GM23338 (cell line): ENCODE measurements around the gene NEMP1. TPM values are rescaled to one million over a fixed set of nuclear protein-coding genes. Genes with fewer than 3 reads are reported as not detected.

Source experiments
- ATAC-seq: fragments of 200-7000 bp; cut with Tn5 transposase; 3 replicates; pipeline ENCODE4 v1.9.1; 2020
- DNase-seq: peaks from one replicate; pipeline ENCODE4 v3.0.0-alpha.2; 2015; ENCODE audit warnings: low spot score
- H2AFZ ChIP-seq: fragments of 200-600 bp; sonication (generic); 2 replicates; pipeline ENCODE4 v1.8.0; 2016; ENCODE audit warnings: antibody characterized with exemption, mild to moderate bottlenecking, moderate library complexity
- H3F3A ChIP-seq: fragments of 200-600 bp; sonication (generic); replicated peaks from 2 replicates; pipeline ENCODE4 v1.8.0; 2017; ENCODE audit warnings: antibody characterized with exemption, mixed run types, low read depth
- H3K27ac ChIP-seq: fragments of 200-600 bp; sonication (generic); 2 replicates; pipeline ENCODE4 v1.6.1; 2016; ENCODE audit warnings: low read depth
- H3K27me3 ChIP-seq: fragments of 200-600 bp; sonication (generic); 2 replicates; pipeline ENCODE4 v1.8.0; 2016; ENCODE audit warnings: mild to moderate bottlenecking, mixed run types, moderate library complexity; ENCODE audit not compliant: insufficient read depth
- H3K36me3 ChIP-seq: fragments of 200-600 bp; sonication (generic); 2 replicates; pipeline ENCODE4 v1.8.0; 2016; ENCODE audit warnings: mild to moderate bottlenecking; ENCODE audit not compliant: insufficient read depth
- H3K4me1 ChIP-seq: fragments of 200-600 bp; sonication (generic); 2 replicates; pipeline ENCODE4 v1.8.0; 2016; ENCODE audit warnings: mild to moderate bottlenecking, moderate library complexity; ENCODE audit not compliant: insufficient read depth
- H3K4me2 ChIP-seq: fragments of 200-600 bp; sonication (generic); 2 replicates; pipeline ENCODE4 v1.7.1; 2017; ENCODE audit warnings: mixed run types
- H3K4me3 ChIP-seq: fragments of 200-600 bp; sonication (generic); 2 replicates; pipeline ENCODE4 v1.6.1; 2016; ENCODE audit warnings: mixed run types
- H3K79me2 ChIP-seq: fragments of 200-600 bp; sonication (generic); replicated peaks from 2 replicates; pipeline ENCODE4 v1.8.0; 2017; ENCODE audit warnings: mild to moderate bottlenecking; ENCODE audit not compliant: insufficient read depth
- H3K9me2 ChIP-seq: fragments of 200-600 bp; sonication (generic); 2 replicates; pipeline ENCODE4 v1.8.0; 2017; ENCODE audit not compliant: insufficient read depth
- H4K20me1 ChIP-seq: fragments of 200-600 bp; sonication (generic); replicated peaks from 2 replicates; pipeline ENCODE4 v1.8.0; 2017; ENCODE audit warnings: mild to moderate bottlenecking; ENCODE audit not compliant: insufficient read depth
- H3K27ac Mint-ChIP-seq: 2 replicates; pipeline ENCODE4 v1.8.0; 2020; ENCODE audit warnings: inconsistent platforms, mild to moderate bottlenecking, moderate library complexity, mixed read lengths
- H3K27me3 Mint-ChIP-seq: 3 replicates; pipeline ENCODE4 v1.8.0; 2022; ENCODE audit warnings: low read depth, mild to moderate bottlenecking, moderate library complexity, mixed read lengths, inconsistent platforms; ENCODE audit not compliant: insufficient read depth, poor library complexity
- H3K36me3 Mint-ChIP-seq: 3 replicates; pipeline ENCODE4 v1.8.0; 2021; ENCODE audit warnings: low read depth, mild to moderate bottlenecking, inconsistent platforms, moderate library complexity, mixed read lengths
- H3K4me1 Mint-ChIP-seq: 3 replicates; pipeline ENCODE4 v1.8.0; 2020; ENCODE audit warnings: mild to moderate bottlenecking, inconsistent platforms, mixed read lengths
- H3K4me3 Mint-ChIP-seq: 3 replicates; pipeline ENCODE4 v1.8.0; 2021; ENCODE audit warnings: moderate library complexity, mild to moderate bottlenecking, inconsistent platforms, mixed read lengths
- H3K9me3 Mint-ChIP-seq: 3 replicates; pipeline ENCODE4 v1.8.0; 2020; ENCODE audit warnings: moderate library complexity, mild to moderate bottlenecking, inconsistent platforms, mixed read lengths
- CREB1 ChIP-seq: fragments of 250-450 bp; sonication (Bioruptor Pico); IDR thresholded peaks from 2 replicates; pipeline ENCODE4 v1.5.0; 2020; ENCODE audit warnings: low read depth, mild to moderate bottlenecking, moderate library complexity
- ETS1 ChIP-seq: IDR thresholded peaks from 2 replicates; pipeline ENCODE4 v1.6.1; 2016; ENCODE audit warnings: antibody characterized with exemption
- EZH2 ChIP-seq: fragments of 200-600 bp; sonication (generic); IDR thresholded peaks from one replicate; pipeline ENCODE4 v1.8.0; 2017; ENCODE audit warnings: antibody characterized with exemption, mild to moderate bottlenecking, low read depth; ENCODE audit not compliant: unreplicated experiment
- EZH2phosphoT487 ChIP-seq: fragments of 200-600 bp; sonication (generic); IDR thresholded peaks from one replicate; pipeline ENCODE4 v1.8.1; 2018; ENCODE audit warnings: antibody characterized with exemption; ENCODE audit not compliant: unreplicated experiment
- JUNB ChIP-seq: IDR thresholded peaks from one replicate; pipeline ENCODE4 v1.6.1; 2016; ENCODE audit warnings: antibody characterized with exemption; ENCODE audit not compliant: unreplicated experiment
- NANOG ChIP-seq: IDR thresholded peaks from 2 replicates; pipeline ENCODE4 v1.6.1; 2016; ENCODE audit warnings: antibody characterized with exemption, borderline replicate concordance
- POLR2AphosphoS5 ChIP-seq: IDR thresholded peaks from 2 replicates; pipeline ENCODE4 v1.6.1; 2016; ENCODE audit warnings: antibody characterized with exemption, low read depth
- STAT1 ChIP-seq: IDR thresholded peaks from one replicate; pipeline ENCODE4 v1.6.1; 2016; ENCODE audit warnings: antibody characterized with exemption; ENCODE audit not compliant: unreplicated experiment
- ZNF114 ChIP-seq: fragments of 250-450 bp; sonication (Bioruptor Pico); IDR thresholded peaks from 2 replicates; pipeline ENCODE4 v1.5.0; 2020; ENCODE audit warnings: mild to moderate bottlenecking, moderate library complexity
- ZNF331 ChIP-seq: fragments of 250-450 bp; sonication (Bioruptor Pico); IDR thresholded peaks from 2 replicates; pipeline ENCODE4 v1.5.0; 2020; ENCODE audit warnings: low read depth, mild to moderate bottlenecking, moderate library complexity
- polyA plus RNA-seq: library from polyadenylated mRNA; unstranded; fragments of >200 nt; fragmentation: Nextera tagmentation; extraction: Ambion mirVana; gene quantifications from 2 replicates; pipeline ENCODE4 v1.2.1, GENCODE V29; 2016
- total RNA-seq: library from RNA; depleted of rRNA; stranded (reverse); fragments of >200 nt; shearing (Covaris generic); gene quantifications from 2 replicates; pipeline ENCODE4 v1.2.3, GENCODE V29; 2014
- TF ChIP-seq, protein P1 (sequence below), 2 experiments: fragments of 200-600 bp in 1 of 2; sonication (generic) in 1 of 2; conservative IDR thresholded peaks; 2 replicates each; pipeline versions ENCODE4 v1.5.1 to v1.6.1; 2016 to 2017; ENCODE audit warnings: antibody characterized with exemption in 2 of 2, low read depth in 2 of 2, mild to moderate bottlenecking in 2 of 2, moderate library complexity in 1 of 2
- TF ChIP-seq, protein P2 (sequence below): IDR thresholded peaks from one replicate; pipeline ENCODE4 v1.6.1; 2018; ENCODE audit warnings: antibody characterized with exemption; ENCODE audit not compliant: unreplicated experiment
- TF ChIP-seq, protein P3 (sequence below): fragments of 250-450 bp; sonication (Bioruptor Pico); IDR thresholded peaks from 2 replicates; pipeline ENCODE4 v1.5.0; 2020; ENCODE audit warnings: mild to moderate bottlenecking, moderate library complexity

The NEMP1 gene
- total and polyA plus RNA-seq, 2 experiments from 2014 or later: 11.9 to 35.0 TPM

DNA sequence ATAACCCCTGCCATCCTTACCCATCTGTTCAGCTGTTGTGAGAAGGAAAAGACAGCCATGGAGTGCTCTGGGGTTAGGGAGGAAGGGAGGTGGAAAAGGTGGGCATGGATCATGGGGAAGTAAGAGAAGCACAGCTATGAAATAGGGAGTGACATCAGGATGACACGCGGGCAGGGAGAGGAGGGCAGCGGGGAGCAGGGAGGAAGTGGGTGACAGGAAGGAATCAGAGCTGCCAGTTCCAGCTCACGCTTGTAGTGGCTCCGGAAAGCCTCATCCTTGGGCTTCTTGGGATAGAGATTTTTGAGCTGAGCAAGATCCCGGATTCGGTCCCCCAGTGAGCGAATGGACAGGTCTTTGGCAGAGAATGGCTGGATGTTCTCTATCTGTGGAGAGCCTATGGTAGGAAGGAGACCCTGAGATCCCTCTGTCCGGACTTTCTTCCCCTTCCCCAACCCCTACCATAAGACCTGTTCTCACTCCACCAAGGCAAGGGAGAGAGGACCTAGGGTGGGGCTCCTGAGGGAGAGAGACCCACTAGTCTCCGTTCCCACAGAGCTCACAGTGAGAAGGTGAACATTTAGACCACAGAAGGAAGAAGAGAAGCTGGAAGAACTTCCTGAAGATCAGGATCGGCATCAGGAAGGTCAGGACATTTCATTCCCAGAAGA lies 20.6 kb upstream of the NEMP1 start:
- H3K36me3 ChIP-seq: no peaks in the 10 kb centered on the region
- no peak for ATAC-seq

More for the DNA sequence above, 20.6 kb upstream of the NEMP1 start:
- Histone ChIP-seq H2AFZ (no peak overlapping the region), H3K4me2 (no peak overlapping the region), H3K4me1 (peaks cover 16% of the 10 kb centered on the region), H4K20me1 (no peaks in the 10 kb centered on the region), H3K27me3 (no peaks in the 10 kb centered on the region), H3K9me2 (no peaks in the 10 kb centered on the region), H3K27ac (no peak overlapping the region), H3F3A (0 out of 2 replicates have a peak, but pooled peaks cover 5% of the 10 kb centered on the region), H3K4me3 (no peak overlapping the region), H3K79me2 (no peaks in the 10 kb centered on the region)
- Mint-ChIP-seq H3K4me3 (no peak overlapping the region), H3K4me1 (peaks cover 23% of the 10 kb centered on the region), H3K9me3 (no peaks in the 10 kb centered on the region), H3K27ac (no peak overlapping the region), H3K36me3 (peaks cover 39% of the 10 kb centered on the region), H3K27me3 (peaks cover 18% of the 10 kb centered on the region)
- TF ChIP-seq CREB1 (CRISPR knock-in tag) (no peak), POLR2AphosphoS5 (no peak), EZH2 (no peak), JUNB (no peak), EZH2phosphoT487 (no peak), STAT1 (no peak), ZNF114 (CRISPR knock-in tag) (no peak), ZNF331 (CRISPR knock-in tag) (no peak), ETS1 (no peak), NANOG (no peak)
- TF ChIP-seq, protein P1, sequence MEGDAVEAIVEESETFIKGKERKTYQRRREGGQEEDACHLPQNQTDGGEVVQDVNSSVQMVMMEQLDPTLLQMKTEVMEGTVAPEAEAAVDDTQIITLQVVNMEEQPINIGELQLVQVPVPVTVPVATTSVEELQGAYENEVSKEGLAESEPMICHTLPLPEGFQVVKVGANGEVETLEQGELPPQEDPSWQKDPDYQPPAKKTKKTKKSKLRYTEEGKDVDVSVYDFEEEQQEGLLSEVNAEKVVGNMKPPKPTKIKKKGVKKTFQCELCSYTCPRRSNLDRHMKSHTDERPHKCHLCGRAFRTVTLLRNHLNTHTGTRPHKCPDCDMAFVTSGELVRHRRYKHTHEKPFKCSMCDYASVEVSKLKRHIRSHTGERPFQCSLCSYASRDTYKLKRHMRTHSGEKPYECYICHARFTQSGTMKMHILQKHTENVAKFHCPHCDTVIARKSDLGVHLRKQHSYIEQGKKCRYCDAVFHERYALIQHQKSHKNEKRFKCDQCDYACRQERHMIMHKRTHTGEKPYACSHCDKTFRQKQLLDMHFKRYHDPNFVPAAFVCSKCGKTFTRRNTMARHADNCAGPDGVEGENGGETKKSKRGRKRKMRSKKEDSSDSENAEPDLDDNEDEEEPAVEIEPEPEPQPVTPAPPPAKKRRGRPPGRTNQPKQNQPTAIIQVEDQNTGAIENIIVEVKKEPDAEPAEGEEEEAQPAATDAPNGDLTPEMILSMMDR (conservative IDR thresholded peaks at IDR 0.05; ENCODE audit: low read depth in 2 of 2): no peak
- TF ChIP-seq, protein P2, sequence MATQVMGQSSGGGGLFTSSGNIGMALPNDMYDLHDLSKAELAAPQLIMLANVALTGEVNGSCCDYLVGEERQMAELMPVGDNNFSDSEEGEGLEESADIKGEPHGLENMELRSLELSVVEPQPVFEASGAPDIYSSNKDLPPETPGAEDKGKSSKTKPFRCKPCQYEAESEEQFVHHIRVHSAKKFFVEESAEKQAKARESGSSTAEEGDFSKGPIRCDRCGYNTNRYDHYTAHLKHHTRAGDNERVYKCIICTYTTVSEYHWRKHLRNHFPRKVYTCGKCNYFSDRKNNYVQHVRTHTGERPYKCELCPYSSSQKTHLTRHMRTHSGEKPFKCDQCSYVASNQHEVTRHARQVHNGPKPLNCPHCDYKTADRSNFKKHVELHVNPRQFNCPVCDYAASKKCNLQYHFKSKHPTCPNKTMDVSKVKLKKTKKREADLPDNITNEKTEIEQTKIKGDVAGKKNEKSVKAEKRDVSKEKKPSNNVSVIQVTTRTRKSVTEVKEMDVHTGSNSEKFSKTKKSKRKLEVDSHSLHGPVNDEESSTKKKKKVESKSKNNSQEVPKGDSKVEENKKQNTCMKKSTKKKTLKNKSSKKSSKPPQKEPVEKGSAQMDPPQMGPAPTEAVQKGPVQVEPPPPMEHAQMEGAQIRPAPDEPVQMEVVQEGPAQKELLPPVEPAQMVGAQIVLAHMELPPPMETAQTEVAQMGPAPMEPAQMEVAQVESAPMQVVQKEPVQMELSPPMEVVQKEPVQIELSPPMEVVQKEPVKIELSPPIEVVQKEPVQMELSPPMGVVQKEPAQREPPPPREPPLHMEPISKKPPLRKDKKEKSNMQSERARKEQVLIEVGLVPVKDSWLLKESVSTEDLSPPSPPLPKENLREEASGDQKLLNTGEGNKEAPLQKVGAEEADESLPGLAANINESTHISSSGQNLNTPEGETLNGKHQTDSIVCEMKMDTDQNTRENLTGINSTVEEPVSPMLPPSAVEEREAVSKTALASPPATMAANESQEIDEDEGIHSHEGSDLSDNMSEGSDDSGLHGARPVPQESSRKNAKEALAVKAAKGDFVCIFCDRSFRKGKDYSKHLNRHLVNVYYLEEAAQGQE: no peak
- TF ChIP-seq, protein P3, sequence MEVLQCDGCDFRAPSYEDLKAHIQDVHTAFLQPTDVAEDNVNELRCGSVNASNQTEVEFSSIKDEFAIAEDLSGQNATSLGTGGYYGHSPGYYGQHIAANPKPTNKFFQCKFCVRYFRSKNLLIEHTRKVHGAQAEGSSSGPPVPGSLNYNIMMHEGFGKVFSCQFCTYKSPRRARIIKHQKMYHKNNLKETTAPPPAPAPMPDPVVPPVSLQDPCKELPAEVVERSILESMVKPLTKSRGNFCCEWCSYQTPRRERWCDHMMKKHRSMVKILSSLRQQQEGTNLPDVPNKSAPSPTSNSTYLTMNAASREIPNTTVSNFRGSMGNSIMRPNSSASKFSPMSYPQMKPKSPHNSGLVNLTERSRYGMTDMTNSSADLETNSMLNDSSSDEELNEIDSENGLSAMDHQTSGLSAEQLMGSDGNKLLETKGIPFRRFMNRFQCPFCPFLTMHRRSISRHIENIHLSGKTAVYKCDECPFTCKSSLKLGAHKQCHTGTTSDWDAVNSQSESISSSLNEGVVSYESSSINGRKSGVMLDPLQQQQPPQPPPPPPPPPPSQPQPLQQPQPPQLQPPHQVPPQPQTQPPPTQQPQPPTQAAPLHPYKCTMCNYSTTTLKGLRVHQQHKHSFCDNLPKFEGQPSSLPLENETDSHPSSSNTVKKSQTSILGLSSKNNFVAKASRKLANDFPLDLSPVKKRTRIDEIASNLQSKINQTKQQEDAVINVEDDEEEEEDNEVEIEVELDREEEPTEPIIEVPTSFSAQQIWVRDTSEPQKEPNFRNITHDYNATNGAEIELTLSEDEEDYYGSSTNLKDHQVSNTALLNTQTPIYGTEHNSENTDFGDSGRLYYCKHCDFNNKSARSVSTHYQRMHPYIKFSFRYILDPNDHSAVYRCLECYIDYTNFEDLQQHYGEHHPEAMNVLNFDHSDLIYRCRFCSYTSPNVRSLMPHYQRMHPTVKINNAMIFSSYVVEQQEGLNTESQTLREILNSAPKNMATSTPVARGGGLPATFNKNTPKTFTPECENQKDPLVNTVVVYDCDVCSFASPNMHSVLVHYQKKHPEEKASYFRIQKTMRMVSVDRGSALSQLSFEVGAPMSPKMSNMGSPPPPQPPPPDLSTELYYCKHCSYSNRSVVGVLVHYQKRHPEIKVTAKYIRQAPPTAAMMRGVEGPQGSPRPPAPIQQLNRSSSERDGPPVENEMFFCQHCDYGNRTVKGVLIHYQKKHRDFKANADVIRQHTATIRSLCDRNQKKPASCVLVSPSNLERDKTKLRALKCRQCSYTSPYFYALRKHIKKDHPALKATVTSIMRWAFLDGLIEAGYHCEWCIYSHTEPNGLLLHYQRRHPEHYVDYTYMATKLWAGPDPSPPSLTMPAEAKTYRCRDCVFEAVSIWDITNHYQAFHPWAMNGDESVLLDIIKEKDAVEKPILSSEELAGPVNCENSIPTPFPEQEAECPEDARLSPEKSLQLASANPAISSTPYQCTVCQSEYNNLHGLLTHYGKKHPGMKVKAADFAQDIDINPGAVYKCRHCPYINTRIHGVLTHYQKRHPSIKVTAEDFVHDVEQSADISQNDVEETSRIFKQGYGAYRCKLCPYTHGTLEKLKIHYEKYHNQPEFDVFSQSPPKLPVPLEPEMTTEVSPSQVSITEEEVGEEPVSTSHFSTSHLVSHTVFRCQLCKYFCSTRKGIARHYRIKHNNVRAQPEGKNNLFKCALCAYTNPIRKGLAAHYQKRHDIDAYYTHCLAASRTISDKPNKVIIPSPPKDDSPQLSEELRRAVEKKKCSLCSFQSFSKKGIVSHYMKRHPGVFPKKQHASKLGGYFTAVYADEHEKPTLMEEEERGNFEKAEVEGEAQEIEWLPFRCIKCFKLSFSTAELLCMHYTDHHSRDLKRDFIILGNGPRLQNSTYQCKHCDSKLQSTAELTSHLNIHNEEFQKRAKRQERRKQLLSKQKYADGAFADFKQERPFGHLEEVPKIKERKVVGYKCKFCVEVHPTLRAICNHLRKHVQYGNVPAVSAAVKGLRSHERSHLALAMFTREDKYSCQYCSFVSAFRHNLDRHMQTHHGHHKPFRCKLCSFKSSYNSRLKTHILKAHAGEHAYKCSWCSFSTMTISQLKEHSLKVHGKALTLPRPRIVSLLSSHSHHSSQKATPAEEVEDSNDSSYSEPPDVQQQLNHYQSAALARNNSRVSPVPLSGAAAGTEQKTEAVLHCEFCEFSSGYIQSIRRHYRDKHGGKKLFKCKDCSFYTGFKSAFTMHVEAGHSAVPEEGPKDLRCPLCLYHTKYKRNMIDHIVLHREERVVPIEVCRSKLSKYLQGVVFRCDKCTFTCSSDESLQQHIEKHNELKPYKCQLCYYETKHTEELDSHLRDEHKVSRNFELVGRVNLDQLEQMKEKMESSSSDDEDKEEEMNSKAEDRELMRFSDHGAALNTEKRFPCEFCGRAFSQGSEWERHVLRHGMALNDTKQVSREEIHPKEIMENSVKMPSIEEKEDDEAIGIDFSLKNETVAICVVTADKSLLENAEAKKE (CRISPR knock-in tag): no peak
- DNase-seq: no peak
